GM18508 (cell line): ENCODE results near the gene PNMT.

ENCODE experiments used
- ATAC-seq: cut with Tn5 transposase; IDR thresholded peaks from one replicate; pipeline ENCODE4 v1.9.1; 2021; ENCODE audit warnings: moderate number of reproducible peaks; ENCODE audit not compliant: insufficient read depth, unreplicated experiment

Gene PNMT, protein sequence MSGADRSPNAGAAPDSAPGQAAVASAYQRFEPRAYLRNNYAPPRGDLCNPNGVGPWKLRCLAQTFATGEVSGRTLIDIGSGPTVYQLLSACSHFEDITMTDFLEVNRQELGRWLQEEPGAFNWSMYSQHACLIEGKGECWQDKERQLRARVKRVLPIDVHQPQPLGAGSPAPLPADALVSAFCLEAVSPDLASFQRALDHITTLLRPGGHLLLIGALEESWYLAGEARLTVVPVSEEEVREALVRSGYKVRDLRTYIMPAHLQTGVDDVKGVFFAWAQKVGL

DNA sequence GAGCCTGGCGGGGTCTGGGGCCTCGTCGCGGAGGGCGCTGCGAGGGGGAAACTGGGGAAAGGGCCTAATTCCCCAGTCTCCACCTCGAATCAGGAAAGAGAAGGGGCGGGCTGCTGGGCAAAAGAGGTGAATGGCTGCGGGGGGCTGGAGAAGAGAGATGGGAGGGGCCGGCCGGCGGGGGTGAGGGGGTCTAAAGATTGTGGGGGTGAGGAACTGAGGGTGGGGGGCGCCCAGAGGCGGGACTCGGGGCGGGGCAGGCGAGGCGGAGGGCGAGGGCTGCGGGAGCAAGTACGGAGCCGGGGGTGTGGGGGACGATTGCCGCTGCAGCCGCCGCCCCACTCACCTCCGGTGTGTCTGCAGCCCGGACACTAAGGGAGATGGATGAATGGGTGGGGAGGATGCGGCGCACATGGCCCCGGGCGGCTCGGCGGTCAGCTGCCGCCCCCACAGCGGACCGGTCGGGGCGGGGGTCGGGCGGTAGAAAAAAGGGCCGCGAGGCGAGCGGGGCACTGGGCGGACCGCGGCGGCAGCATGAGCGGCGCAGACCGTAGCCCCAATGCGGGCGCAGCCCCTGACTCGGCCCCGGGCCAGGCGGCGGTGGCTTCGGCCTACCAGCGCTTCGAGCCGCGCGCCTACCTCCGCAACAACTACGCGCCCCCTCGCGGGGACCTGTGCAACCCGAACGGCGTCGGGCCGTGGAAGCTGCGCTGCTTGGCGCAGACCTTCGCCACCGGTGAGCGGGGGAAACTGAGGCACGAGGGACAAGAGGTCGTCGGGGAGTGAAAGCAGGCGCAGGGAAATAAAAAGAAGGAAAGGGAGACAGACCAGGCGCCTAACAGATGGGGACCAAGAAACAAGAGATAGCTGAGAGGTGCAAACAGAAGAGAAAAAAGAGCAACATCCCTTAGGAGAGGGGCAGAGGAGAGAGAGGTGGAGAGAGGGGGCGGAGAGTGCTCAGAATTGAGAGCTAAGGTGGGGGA, at the start of gene PNMT:
PNMT (plus strand) TSS at position 509 of the 980 bp plus-strand sequence; CDS start at position 532, 23 bp downstream.
- ATAC-seq, result no peak

GRCh38 chr17:39618956-39619785, 49.1 kb upstream of the PNMT start:
- ATAC-seq, result no peak

DNA sequence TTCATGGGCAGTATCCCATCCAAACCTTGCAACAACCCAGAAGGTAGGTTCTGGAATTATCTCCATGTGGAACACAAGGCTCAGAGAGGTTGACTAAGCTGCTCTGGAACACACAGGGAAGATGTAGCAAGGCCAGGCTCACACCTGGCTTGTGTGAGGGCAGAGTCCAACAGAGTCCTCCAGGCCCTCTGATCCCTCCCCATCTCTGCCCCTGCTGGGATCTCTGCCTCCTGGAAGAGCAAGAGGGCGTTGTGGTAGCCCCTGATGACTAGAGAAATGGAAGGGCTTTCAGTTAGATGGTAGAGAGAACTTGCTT, 48.5 kb upstream of the PNMT start:
- ATAC-seq, result no peak

- ATAC-seq, result no peak
Measured at GRCh38 chr17:39621523-39622379, 46.5 kb upstream of the PNMT start.

- ATAC-seq, result no peak
Measured at GRCh38 chr17:39622380-39623006, 45.8 kb upstream of the PNMT start.

DNA sequence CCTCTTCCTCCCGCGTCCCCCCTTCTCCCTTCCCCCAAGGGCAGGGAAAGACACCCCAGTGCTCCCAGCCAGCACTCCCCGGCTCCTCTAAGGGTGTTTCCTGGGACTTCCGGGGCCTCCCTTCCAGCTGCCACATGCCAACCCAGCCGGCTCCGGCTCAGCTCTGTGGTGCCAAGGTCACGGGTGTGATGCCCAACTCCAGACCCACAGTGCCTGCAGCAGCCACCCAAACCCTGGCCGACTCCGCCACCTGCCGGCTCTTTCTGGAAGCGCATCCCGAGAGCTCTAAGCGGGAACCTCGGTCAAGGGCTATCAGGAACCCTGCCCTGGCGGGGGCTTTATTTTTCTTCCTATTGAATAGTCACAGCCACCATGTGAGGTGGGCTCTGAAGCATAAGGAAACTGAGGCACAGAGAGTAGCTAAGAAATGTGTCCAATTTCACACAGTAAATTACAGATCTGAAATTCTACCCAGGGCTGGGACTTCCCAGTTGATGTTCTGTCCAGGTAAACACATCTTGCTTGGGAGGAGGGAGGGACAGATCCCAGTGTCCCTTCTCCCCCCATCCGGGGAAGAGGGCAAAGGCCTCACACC, 44.8 kb upstream of the PNMT start:
- no peak for ATAC-seq

DNA sequence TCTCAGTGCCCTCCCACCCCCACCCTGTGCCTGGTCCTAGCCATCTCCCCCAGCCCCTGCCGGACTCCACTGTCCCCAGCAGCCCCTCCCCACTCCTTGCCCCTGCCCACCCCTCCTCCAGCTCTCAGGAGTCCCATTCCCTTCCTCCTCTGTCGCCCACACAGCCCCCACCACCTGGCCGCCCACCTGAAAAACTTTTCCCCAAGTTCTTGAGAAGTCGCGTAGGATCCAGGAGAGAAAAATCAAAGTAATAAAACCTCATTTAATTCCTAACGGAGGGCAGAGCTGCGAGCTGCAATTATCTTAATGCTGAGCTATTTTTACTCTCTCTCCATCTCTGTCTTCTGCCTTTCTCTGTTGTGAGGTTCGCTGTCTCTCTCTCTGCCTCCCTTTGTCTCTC, 43.9 kb upstream of the PNMT start:
- ATAC-seq, result no peak

DNA sequence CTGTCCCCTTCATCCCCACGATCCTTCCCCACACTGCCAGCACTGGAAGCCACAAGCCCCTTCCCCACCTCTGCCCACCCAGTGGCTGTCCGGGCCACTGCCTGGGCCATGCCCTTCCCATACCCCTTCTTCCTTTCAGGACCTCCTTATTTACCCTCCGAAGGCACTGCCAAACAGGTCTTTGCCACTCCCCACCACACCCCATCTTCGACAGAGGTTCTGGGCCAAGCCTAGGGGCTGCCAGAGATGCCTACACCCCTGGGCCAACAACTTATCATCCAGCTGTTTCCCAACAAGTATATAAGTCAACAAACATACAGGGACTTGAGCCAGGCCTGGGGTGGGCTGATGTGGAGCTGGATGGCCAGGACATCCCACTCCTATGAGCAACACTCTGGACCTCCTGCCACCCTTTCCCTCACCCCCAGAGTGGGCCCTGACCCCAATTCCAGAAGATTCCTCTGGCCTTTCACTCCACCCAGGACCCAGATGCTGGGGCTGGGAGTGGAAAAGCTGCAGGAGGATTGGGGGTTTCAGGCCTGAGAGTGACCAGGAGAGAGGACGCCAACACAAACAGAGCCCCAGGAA, 43.0 kb upstream of the PNMT start:
- no peak for ATAC-seq

DNA sequence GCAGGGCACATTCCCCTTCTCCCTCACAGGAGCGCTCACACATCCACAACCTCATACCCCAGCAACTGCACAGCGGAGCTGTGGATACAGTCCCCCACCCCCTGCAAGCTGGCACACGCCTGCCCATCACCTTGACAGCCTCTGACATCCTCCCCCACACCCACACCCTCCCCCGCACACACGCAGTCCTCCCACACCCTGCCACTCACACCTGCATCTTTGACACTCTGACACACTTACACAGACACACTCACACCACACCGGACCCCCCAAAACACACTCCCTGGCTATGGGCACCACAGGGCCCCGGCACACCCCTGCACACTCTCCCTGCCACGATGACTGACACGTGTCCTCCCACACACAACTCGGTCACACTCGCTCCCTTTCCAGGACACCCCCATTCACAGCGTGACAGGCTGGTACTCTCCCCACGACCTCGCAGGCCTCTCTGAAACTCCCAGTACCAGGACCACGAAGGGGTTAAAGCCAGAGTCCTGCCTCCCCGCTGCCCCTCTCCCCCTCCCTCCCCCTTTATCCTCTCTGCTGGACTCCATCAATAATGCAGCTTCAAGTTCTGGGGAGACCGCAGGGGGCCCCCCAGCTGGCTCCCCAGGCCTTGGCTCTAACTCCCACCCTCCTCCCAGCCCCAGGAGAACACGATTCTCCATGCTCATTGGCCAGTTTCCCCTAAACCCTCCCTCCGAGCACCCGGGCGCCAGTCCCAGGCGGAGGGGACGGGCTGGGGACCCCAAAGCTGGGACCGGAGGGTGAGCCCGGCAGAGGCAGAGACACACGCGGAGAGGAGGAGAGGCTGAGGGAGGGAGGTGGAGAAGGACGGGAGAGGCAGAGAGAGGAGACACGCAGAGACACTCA, 41.8 kb upstream of the PNMT start, which contains the start of gene PPP1R1B:
PPP1R1B (plus strand) TSS at position 782 of the 876 bp plus-strand sequence. CDS start 441 bp downstream, outside the sequence.
- ATAC-seq, result no peak

DNA sequence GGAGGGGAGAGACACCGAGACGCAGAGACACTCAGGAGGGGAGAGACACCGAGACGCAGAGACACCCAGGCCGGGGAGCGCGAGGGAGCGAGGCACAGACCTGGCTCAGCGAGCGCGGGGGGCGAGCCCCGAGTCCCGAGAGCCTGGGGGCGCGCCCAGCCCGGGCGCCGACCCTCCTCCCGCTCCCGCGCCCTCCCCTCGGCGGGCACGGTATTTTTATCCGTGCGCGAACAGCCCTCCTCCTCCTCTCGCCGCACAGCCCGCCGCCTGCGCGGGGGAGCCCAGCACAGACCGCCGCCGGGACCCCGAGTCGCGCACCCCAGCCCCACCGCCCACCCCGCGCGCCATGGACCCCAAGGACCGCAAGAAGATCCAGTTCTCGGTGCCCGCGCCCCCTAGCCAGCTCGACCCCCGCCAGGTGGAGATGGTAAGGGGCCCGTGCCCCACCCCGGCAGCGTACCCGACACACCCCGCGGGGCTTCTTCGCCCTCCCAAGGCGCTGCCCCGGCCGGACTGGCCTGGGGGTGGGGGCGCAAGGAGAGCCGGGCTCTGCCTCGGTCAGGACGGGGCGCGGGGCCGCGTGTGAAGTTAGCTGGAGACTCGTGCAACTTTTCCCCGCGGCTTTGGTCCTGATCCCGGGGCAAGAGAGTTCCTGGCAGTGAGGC, 41.1 kb upstream of the PNMT start:
- ATAC-seq, result no peak

GRCh38 chr17:39627712-39628516, 40.3 kb upstream of the PNMT start:
- ATAC-seq, result no peak

GRCh38 chr17:39628655-39629493, 39.4 kb upstream of the PNMT start:
- ATAC-seq, result no peak

DNA sequence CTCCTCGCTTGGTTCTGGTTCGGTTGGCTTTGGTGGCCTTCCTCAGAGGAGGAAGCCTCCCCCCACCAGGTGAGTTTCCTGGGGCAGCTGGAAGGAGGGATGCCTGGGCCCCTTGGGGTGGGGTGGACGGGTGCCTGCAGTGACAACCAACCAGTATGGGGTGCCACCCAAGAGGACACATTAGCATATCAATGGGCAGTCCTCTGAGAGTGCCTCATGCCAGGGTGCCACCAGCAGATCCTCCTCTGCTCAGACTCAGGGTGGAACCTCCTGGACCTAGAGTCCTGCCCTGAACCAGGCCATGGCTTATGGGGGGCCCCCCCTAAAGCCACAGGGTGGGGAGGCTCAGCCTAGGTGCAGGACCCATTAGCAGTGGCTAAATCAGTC, 38.8 kb upstream of the PNMT start:
- ATAC-seq, result no peak

DNA sequence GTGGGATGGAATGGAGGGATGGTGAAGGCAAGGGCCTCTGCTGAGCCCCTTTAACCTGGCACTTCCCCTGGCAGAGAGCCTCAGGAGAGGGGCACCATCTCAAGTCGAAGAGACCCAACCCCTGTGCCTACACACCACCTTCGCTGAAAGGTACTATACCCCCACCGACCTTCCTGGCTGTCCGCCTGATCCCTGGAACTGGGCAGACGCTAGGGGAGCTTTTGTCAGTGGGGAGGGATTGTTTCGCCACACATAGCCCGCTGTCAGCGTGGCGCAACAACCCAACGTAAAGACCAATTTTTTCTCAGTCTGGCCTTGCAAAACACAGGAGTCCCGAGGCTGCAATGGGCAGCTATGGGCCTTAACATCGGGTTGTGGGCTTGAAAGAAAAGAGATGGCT, 38.4 kb upstream of the PNMT start:
- no peak for ATAC-seq

GRCh38 chr17:39631403-39631802, 36.9 kb upstream of the PNMT start:
- ATAC-seq, result no peak
